ENCODE results near the gene ZSCAN10. TPM values are rescaled to one million over a fixed set of nuclear protein-coding genes. Genes with fewer than 3 reads are reported as not detected.

Gene ZSCAN10
- total RNA-seq, 1 donor from 2014 or later: not detected

- Mint-ChIP-seq H3K36me3 (ENCODE audit: low read depth) (peaks cover 7% of the 10 kb centered on the region), H3K4me1 (ENCODE audit: low read depth) (peaks cover 35% of the 10 kb centered on the region), H3K27ac (peak overlapping the region; percentile 82), H3K27me3 (ENCODE audit: insufficient read depth) (peaks cover 15% of the 10 kb centered on the region), H3K4me3 (peak overlapping the region; percentile 77), H3K9me3 (no peaks in the 10 kb centered on the region)
- no peak for DNase-seq (ENCODE audit: low spot score)
- intact Hi-C loops (cut with micrococcal nuclease): loop anchor here (1.0 kb wide), 1 partner anchor 8 kb away; no protein-coding TSS in a partner anchor
These were observed 52.3 kb downstream of the ZSCAN10 start for GRCh38 chr16:3046641-3047386.

GRCh38 chr16:3045758-3046640 is 53.1 kb downstream of the ZSCAN10 start, which contains the start of gene MMP25:
Gene MMP25 (plus strand): TSS chr16:3046561. CDS start chr16:3046918, 357 bp downstream.
- no peak for DNase-seq (ENCODE audit: low spot score)
- Mint-ChIP-seq H3K4me1 (ENCODE audit: low read depth) (peaks cover 27% of the 10 kb centered on the region), H3K27ac (peak within 1 kb of the TSS; percentile 82), H3K27me3 (ENCODE audit: insufficient read depth) (peaks cover 15% of the 10 kb centered on the region), H3K36me3 (ENCODE audit: low read depth) (peaks cover 2% of the 10 kb centered on the region), H3K4me3 (peak within 1 kb of the TSS; percentile 83), H3K9me3 (no peaks in the 10 kb centered on the region)
- intact Hi-C loops (cut with micrococcal nuclease): loop anchor here (1.0 kb wide), 2 partner anchors 9 to 15 kb away; no protein-coding TSS in a partner anchor

- intact Hi-C loops (cut with micrococcal nuclease): loop anchor here (1.0 kb wide), 1 partner anchor 13 kb away; no protein-coding TSS in a partner anchor
- H3K9me3 Mint-ChIP-seq: no peaks in the 10 kb centered on the region
- H3K27ac Mint-ChIP-seq: peak overlapping the region; percentile 77
- H3K27me3 Mint-ChIP-seq (ENCODE audit: insufficient read depth): peaks cover 24% of the 10 kb centered on the region
- H3K36me3 Mint-ChIP-seq (ENCODE audit: low read depth): peaks cover 2% of the 10 kb centered on the region
- peaks cover 18% of the 10 kb centered on the region for H3K4me1 Mint-ChIP-seq (ENCODE audit: low read depth)
- peak overlapping the region; percentile 83 for H3K4me3 Mint-ChIP-seq
- DNase-seq (ENCODE audit: low spot score): no peak
These were observed 54.4 kb downstream of the ZSCAN10 start for GRCh38 chr16:3044708-3045107.

GRCh38 chr16:3042376-3042775 is 56.7 kb downstream of the ZSCAN10 start:
- H3K4me1 Mint-ChIP-seq (ENCODE audit: low read depth): peaks cover 4% of the 10 kb centered on the region
- H3K27ac Mint-ChIP-seq: no peak overlapping the region
- peaks cover 2% of the 10 kb centered on the region for H3K36me3 Mint-ChIP-seq (ENCODE audit: low read depth)
- intact Hi-C loops (cut with micrococcal nuclease): no loop called here
- no peak overlapping the region for H3K4me3 Mint-ChIP-seq
- H3K9me3 Mint-ChIP-seq: no peaks in the 10 kb centered on the region
- H3K27me3 Mint-ChIP-seq (ENCODE audit: insufficient read depth): peaks cover 45% of the 10 kb centered on the region
- no peak for DNase-seq (ENCODE audit: low spot score)

GRCh38 chr16:3038896-3039295 is 60.2 kb downstream of the ZSCAN10 start:
- H3K9me3 Mint-ChIP-seq: no peaks in the 10 kb centered on the region
- H3K27ac Mint-ChIP-seq: no peak overlapping the region
- intact Hi-C loops (cut with micrococcal nuclease): no loop called here
- DNase-seq (ENCODE audit: low spot score): no peak
- H3K27me3 Mint-ChIP-seq (ENCODE audit: insufficient read depth): peaks cover 63% of the 10 kb centered on the region
- H3K4me3 Mint-ChIP-seq: no peak overlapping the region
- peaks cover 2% of the 10 kb centered on the region for H3K36me3 Mint-ChIP-seq (ENCODE audit: low read depth)
- H3K4me1 Mint-ChIP-seq (ENCODE audit: low read depth): peaks cover under 1% of the 10 kb centered on the region

Other genes with a start within 250 kb of the ZSCAN10 start
- gene PRSS22, start 241.1 kb downstream of the ZSCAN10 start, total RNA-seq: not detected in 2 replicates
- 22.9 and 25.4 TPM in 2 replicates for gene FLYWCH2, start 216.1 kb downstream of the ZSCAN10 start, total RNA-seq
- 61.1 and 65.7 TPM in 2 replicates for gene FLYWCH1, start 187.4 kb downstream of the ZSCAN10 start, total RNA-seq
- 0.10 and 0.18 TPM in 2 replicates for gene KREMEN2, start 135.0 kb downstream of the ZSCAN10 start, total RNA-seq
- 40.1 and 44.0 TPM in 2 replicates for gene PAQR4, start 129.9 kb downstream of the ZSCAN10 start, total RNA-seq
- gene PKMYT1, start 118.8 kb downstream of the ZSCAN10 start, total RNA-seq: 151 and 152 TPM in 2 replicates
- gene CLDN9, start 86.4 kb downstream of the ZSCAN10 start, total RNA-seq: not detected in 2 replicates
- gene CLDN6, start 81.1 kb downstream of the ZSCAN10 start, total RNA-seq: not detected in 2 replicates
- gene TNFRSF12A, start 78.9 kb downstream of the ZSCAN10 start, total RNA-seq: 4.9 and 5.5 TPM in 2 replicates
- 30.0 and 30.9 TPM in 2 replicates for gene HCFC1R1, start 75.4 kb downstream of the ZSCAN10 start, total RNA-seq
- 48.3 and 49.0 TPM in 2 replicates for gene THOC6, start 75.3 kb downstream of the ZSCAN10 start, total RNA-seq
- 0.20 TPM in 1 of 2 replicates, not detected in the other for gene BICDL2, start 62.4 kb downstream of the ZSCAN10 start, total RNA-seq
- 11.9 and 12.8 TPM in 2 replicates for gene MMP25, start 52.7 kb downstream of the ZSCAN10 start, total RNA-seq
- gene IL32, start 33.7 kb downstream of the ZSCAN10 start, total RNA-seq: 993 TPM in 2 replicates
- gene ZNF205, start 13.3 kb upstream of the ZSCAN10 start, total RNA-seq: 0.15 and 0.39 TPM in 2 replicates
- gene ZNF213, start 35.7 kb upstream of the ZSCAN10 start, total RNA-seq: 9.6 and 12.4 TPM in 2 replicates
- not detected in 2 replicates for gene OR1F1, start 88.9 kb upstream of the ZSCAN10 start, total RNA-seq
- 13.6 and 15.8 TPM in 2 replicates for gene ZNF200, start 135.9 kb upstream of the ZSCAN10 start, total RNA-seq
- gene MEFV, start 157.3 kb upstream of the ZSCAN10 start, total RNA-seq: not detected in 2 replicates
- 25.5 and 27.8 TPM in 2 replicates for gene ZNF263, start 184.2 kb upstream of the ZSCAN10 start, total RNA-seq
- gene TIGD7, start 206.1 kb upstream of the ZSCAN10 start, total RNA-seq: 2.0 and 3.1 TPM in 2 replicates
- gene ZNF75A, start 206.2 kb upstream of the ZSCAN10 start, total RNA-seq: 26.5 and 27.6 TPM in 2 replicates

Data from activated T-helper 1 cell treated with anti-CD3 and anti-CD28 coated beads, Interleukin-12 subunit alpha, Interleukin-12 subunit beta, Interleukin-2, Interleukin-4 antibody, amounts not matched to agents 30 ng/mL and 10 ng/mL and 1 ng/mL, durations not matched to agents 14 hours and 24 hours and 36 hours (primary cell).